ENCODE data around the gene PSD2.

PSD2 gene

GRCh38 chr5:139838381-139839197 lies 43.0 kb downstream of the PSD2 start:
- no peak for DNase-seq (ENCODE audit: low read depth)

DNA sequence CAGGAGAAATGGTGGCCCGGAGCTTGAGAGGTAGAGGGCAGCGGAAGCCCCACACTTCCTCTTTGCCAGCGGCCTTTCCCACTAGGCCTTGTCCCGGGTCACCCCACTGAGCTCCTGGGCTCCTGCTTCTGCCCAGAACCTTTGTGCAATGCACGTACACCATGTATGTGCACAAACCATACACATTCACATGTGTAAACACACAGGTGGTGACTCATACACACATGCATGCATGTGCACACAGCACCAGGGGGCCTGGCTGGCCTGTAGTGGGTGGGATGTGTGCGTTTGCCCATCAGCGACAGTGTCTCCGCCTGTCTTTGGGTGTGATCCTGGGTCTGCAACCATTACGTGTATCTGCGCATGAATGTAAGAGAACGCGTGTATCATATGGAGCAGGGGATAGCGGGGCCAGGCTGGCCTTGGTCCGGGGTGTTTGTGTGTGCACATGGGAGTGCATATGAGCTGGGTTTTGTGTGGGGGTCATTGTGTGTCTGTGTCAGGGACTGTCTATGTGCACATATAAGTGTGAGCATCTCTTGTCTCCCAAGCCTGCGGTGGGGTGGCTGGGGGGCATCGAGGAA lies 43.7 kb downstream of the PSD2 start:
- DNase-seq (ENCODE audit: low read depth), result no peak

- DNase-seq (ENCODE audit: low read depth), result no peak
Measured at GRCh38 chr5:139839918-139840317, 44.3 kb downstream of the PSD2 start.

GRCh38 chr5:139841549-139841948 lies 45.9 kb downstream of the PSD2 start:
- DNase-seq (ENCODE audit: low read depth), result no peak

GRCh38 chr5:139842321-139842720 lies 46.7 kb downstream of the PSD2 start:
- DNase-seq (ENCODE audit: low read depth), result no peak

DNA sequence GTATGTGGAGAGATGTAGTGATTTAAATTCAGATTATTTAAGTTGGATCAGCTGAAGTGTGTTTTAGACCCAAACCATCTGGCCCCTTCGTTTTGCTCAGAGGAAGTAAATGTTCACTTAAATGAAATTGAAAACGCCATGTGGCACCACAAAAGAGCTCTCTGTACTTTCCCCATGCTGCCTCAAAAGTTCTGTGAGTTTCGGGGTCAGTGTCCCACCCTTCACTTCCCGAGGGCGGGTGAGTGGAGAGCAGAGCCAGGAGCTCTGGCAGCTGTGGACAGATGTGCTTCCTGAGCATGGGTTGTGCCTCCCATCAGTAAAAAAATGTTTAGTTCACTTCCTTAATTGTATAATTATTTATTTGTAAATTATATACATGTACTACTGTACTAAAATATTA lies 48.4 kb downstream of the PSD2 start:
- no peak for DNase-seq (ENCODE audit: low read depth)

GRCh38 chr5:139844472-139845145 lies 49.0 kb downstream of the PSD2 start:
- peak; percentile 59 for DNase-seq (ENCODE audit: low read depth)

DNA sequence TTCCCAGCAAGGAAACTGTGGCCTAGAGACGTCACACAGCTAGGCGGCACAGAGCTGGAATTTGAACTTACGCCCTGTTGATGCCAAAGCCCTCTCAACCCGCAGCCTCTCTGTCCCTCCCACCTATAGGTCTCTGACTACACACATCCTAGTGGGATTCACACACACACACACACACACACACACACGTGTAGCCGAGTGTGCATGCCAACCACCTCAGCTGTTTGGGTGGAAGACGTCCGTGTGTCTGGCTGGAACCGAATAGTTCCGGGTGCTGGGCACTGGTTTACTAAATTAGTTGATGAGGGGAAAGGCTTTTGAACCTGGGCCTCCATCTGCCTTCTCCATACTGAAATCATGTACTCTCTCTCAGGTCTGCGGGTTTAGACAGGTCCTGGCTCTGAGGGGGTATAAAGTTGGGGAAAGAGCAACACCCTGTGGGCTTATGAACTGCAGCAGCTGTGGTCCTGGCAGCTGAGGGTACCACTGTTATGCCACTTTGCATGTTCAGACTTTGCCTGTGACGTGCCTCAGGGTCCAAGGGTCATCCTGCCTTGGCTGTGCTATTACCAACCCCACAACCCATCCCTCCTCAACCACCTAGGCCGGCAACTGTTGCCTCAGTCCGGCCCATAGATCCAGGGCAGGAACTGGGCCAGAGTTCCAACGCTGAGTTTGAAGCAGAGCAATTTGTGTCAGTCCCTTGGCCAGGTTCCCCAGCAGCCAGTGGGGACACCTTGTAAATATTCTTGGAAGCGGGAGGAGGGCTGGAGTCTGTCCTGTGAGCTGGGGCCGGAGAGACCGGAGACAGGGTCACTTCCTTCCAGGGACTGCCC lies 50.5 kb downstream of the PSD2 start:
- DNase-seq (ENCODE audit: low read depth), result no peak

DNA sequence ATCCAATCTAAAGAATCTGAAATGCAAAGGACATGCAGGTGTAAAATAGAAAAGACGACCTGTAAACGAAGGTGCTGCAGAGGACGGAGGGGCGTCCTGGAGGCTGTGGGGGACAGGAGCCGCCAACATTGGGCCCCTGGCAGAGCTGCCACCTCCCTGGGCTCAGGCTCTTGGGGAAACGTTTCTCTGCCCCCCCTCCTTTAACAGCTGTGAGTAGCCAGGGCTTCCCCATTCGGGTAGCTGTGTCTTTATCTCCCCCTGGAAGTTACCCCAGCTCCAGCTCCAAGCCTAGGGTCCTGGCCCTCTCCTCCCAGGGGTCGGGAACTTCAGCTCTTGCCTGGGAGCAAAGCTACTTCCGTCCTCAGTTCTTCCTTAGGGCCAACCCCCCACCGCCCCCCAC lies 51.5 kb downstream of the PSD2 start:
- DNase-seq (ENCODE audit: low read depth), result no peak

DNA sequence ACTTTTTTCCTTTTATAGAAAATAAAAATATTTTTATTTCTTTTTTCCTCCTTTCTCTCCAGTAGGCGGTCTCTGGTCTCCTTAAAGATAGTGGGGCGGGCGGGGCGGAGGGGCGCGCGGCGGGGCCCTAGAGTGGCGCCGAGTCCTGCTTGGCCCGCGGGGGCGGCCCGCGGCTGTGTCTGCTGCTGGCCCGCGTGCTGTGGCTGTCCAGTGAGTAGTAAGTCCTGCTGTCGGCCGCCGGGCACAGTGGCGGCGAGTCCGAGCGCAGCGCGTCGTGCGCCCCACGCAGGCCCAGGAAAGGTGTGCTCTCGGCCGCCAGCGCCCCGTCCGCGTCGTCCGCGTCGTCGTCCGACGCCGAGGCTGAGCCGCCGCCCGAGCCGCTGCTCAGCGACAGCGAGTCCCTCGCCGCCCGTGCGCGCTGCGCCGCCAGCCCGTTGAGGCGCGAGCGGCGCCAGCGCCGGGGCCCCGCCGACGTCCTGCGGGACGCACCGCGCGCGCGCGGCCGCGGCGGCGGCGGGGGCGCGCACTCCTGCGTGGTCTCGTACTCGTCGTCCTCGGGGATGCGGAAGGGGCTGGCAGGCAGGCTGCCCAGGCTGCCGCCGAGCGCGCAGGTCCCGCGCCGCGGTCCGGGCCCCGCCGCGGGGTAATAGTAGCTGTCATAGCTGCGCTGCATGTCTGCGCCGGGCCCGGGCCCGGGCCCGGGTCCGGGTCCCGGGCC lies 52.3 kb downstream of the PSD2 start:
- peak; percentile 65 for DNase-seq (ENCODE audit: low read depth)

DNA sequence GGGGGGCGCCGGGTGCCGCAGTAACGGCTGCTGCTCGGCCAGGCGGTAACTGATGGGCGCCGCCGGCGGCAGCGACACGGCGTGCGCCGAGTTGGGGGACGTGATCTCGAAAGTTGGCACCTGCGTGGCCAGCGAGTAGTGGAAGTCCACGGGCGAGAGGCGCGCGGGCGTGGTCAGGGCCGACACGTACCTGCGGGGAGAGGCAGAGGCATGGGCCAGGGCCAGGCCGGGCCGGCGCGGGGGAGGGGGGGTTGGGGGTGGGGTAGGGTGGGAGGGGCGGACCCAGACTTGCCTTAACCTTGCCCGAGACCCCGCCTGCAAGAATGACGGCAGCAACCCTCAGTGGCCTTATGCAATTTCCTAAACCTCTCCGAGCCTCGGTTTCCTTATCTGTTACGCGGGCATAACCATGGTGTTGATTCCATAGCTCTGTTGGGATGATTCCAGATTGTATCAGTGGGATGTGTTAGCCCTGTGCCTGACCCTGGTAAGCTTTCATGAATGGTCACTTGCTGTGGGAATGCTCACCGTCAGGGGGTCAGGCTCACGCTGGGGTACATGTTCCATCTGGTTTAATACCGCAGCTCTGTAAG lies 53.0 kb downstream of the PSD2 start:
- DNase-seq (ENCODE audit: low read depth), result peak; percentile 31

GRCh38 chr5:139849501-139849900 lies 53.9 kb downstream of the PSD2 start:
- DNase-seq (ENCODE audit: low read depth), result no peak

DNA sequence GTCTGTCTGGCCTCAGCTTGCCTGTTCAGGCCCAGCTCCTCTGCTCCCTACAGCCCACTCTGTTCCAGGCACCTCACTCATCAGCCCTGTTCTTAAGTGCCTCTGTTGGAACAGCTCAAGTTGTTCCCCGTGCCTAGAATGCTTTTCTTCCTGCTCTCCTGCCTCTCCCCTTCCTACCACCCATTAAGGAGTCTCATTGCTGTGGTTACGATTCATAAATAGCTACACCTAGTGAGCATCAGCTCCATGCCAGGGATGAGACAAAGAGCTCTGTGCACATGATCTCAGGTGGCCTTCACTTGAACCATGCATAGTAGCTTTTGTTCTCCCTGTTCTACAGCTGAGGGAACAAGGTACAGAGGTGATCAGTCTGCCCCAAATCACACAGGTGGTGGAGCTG lies 54.3 kb downstream of the PSD2 start:
- DNase-seq (ENCODE audit: low read depth), result no peak

DNA sequence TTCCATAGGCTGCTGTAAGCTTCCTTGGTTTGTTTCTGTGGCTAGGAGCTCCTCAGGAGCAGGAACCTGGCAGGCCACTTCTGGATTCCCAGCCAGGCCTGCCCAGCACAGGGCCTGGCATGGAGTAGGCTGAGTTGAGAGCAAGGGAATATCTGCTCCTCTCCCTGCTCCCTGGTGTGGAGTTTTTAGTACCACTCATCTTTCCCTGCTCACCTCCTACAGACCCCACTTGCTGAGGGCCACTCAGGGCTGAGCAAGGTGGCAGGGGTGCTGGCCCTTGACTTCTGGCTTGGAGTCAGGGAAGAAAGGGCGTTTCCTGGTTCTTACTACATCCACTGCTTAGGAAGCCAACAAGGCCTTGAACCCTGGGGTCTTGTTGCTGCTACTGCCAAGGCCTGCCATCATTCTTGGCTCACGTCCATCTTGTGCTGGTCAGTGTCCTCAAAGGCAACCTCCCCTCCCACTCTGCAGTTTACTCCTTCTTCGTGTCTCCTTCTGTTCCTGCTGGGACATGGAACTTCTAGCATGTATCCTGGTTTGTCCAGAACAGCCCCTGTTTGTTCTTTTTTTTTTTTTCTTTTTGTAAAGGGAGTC lies 54.9 kb downstream of the PSD2 start:
- DNase-seq (ENCODE audit: low read depth), result no peak

DNA sequence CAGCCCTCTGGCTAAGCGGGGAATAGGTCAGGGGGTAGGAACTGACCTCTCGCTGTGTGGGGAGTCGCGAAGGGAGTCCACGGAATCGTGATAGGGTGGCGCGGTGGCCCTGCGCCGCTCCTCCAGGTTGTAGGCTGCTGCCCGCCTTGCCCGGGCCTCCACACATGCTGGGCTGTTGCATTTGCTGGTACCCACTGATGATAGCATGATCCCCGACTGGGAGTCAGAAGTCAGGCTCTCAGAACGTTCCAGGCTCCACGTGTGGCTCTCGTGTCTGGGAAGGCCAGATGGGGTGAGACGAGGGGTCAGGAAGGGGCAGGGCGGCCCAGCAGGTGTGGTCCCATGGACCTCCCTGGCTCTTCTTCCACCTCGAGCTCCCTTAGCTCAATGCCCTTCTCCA lies 56.0 kb downstream of the PSD2 start:
- DNase-seq (ENCODE audit: low read depth), result no peak

DNA sequence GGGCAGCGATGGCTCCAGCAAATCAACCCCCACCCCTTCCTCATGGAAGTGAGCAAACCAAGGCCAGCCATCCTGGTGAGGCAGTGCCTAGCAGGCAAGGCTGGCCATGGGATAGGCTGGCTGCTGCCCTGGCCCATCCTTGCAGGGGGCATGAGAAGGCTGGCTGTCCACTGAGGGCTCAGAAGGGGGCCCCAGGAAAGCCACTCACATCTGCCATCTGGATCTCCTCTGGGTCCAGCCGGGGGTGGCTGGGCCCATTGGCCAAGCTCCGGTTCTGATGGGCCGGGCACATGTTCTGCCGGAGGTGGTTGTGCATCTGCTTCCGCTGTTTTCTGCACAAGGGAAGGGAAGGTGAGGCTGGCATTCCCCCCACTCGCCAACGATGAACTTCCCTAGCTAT lies 57.1 kb downstream of the PSD2 start:
- DNase-seq (ENCODE audit: low read depth), result no peak

GRCh38 chr5:139854029-139854605 lies 58.5 kb downstream of the PSD2 start:
- no peak for DNase-seq (ENCODE audit: low read depth)

- no peak for DNase-seq (ENCODE audit: low read depth)
Measured at GRCh38 chr5:139854953-139855352, 59.3 kb downstream of the PSD2 start.

DNA sequence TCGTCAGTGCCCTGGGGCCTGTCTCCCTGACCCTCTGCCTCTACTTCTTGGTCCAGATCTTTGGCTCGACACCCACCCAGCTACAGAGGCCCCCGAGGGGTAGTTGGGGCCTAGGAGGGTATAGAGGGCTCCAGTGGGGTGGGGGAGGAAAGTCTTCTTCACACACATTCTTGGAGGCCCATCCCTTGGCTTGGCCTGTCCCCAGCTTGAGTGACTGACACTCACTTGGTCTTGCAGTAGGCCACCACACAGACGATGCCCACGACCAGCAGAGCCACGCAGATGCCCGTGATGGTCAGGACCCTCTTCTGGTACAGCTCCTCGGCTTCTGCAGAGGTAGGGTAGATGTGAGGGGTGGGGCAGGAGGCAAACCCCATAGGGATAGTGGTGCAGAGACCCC lies 59.8 kb downstream of the PSD2 start:
- DNase-seq (ENCODE audit: low read depth), result no peak

GRCh38 chr5:139855946-139856540 lies 60.4 kb downstream of the PSD2 start:
- DNase-seq (ENCODE audit: low read depth), result no peak

All from stimulated activated CD4-positive, alpha-beta T cell treated with anti-CD3 and anti-CD28 coated beads, Interleukin-2, amount 100 ng/mL, for 4 hours (primary cell).